Glomerular endothelial cell (primary cell): ENCODE data around the gene PLEKHO2. TPM values are rescaled to one million over a fixed set of nuclear protein-coding genes. Genes with fewer than 3 reads are reported as not detected.

Source experiments
- DNase-seq: peaks from one replicate; pipeline ENCODE4 v3.0.0-alpha.2; 2011; ENCODE audit warnings: low read depth, low spot score; ENCODE audit errors: extremely low read depth
- total RNA-seq: library from RNA; depleted of rRNA; stranded (reverse); fragments of >200 nt; gene quantifications from 2 replicates; pipeline ENCODE4 v1.2.3, GENCODE V29; 2015

The PLEKHO2 gene
- total RNA-seq, 1 donor from 2014 or later: 72.1 TPM

DNA sequence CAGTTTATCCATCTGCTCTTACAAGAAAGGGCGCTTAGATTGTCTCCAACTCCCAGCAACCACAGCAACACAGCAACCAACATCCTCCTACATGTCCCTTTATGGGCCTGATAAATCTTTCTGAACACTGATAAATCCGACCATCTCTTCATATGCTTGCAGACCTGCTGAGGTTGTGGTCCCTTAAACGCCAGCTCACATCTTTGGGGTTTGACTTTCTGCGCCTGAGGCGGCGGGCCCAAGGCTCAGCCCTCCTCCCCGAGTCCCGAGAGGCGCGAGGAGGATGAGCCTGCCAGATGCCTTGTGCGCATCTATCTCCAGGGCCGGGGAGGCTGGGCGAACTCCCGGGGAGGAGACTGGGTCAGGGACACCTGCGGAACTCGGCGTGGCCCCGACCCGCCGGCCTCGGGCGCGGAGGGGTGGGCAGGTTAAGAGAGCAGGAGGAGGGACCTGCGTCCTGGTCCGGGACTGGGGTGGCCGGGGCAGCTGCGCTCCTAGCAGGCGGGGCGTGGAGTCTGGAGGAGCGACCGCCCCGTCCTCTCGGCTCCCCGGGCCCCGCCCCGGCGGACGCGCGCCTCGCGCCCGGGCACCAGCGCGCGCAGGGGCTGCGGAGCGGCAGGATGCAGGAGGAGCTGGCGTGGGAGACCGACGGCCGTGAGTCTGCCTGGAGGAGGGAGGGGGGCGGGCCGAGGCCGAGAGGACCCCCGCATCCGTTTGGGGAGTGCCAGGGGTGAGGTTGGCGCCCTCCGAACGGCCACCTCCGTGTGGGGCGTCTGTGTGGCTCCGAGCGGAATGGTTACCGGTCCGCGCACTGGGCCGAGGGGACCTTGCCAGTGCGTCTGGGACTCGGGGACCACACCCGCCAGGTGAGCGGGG lies 69.8 kb downstream of the PLEKHO2 start, which contains the start of gene ANKDD1A:
ANKDD1A (plus strand) TSS at position 592 of the 876 bp plus-strand sequence; CDS start at position 621, 29 bp downstream.
- DNase-seq: no peak

DNA sequence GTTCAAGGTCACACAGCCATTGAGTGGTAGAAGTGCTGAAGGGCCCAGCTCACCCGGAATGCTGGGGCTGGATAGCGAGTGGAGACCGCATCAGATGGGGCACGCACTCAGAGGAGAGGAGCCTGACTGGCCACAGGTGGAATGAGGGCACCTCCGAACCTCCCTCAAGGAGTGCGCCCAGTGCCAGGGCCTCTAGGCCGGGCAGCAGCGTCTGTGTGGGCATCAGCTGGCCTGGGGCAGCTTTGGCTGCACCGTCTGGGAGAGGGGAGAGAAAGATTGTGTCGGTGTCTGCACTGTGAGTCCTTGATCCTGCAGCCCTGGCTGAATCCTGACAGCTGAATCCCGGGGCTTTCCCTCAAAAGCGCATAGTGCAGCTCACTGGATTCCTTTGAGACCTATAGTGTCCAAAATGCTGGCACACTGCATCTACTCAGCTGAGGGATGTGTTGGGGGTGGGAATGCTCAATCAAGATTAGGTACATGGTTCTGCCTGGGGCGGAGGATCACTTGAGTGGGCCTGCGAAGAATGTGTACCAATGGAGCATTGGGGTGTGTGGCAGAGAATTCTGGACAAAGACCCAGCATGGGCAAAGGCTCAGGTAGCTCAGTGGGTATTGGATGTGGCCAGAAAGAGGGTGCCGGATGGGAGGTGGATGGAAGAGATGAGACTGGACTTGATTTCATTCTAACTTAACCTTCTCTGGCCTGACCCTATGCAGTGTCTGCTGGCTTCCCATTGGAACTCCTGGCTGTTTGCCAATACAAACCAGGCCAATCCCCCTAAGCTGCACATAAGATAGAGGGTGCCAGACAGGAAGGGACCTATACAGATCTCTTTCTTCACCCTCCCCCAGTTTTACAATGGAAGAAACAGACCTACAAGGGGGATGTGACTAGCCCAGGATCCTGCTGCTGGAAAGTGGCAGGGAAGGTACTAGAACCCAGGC lies 70.9 kb downstream of the PLEKHO2 start:
- DNase-seq: no peak

DNA sequence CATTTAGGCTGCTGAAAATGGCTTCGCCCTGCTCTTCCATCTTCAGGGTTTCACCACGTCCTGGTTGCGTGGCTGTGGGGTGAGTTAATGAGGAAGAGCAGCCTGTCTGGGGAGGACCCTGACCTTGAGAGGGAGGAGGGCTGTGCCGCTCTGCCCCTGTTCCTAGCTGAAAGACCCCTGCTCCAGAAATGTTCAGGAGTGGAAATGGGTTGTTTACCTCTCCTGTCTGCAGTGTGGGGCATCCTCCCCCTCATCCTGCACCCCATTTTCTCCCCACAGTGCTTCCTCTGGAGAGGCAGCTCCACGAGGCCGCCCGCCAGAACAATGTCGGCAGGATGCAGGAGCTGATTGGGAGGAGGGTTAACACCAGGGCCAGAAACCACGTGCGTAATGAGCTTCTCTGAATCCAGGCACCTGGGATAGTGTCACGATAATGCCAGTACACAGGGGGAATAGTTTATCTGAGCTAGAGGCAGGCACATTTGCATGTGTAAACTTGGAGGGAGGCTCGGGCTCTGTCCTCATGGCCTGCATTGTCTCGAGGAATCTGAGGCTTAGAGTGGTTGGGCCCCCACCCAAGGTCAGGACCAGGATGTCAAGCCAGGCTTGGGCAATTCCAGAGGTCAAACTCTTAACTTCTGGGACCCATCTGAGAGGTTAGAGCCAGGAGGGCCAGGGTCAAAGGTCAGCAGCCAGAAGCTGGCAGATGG lies 74.0 kb downstream of the PLEKHO2 start:
- DNase-seq: no peak

DNA sequence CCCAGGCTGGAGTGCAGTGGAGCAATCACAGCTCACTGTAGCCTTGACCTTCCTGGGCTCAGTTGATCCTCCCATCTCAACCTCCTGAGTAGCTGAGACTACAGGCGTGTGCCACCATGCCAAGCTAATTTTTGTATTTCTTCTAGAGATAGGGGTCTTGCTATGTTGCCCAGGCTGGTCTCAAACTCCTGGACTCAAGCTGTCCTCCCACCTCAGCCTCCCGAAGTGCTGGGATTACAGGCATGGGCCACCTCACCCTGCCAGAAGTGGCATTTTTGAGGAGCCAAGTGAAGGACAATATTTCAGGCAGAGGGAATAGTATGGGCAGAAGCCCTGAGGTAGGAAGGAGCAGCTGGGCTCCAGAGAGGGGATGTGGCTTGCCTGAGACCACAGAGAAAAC lies 74.7 kb downstream of the PLEKHO2 start:
- no peak for DNase-seq

DNA sequence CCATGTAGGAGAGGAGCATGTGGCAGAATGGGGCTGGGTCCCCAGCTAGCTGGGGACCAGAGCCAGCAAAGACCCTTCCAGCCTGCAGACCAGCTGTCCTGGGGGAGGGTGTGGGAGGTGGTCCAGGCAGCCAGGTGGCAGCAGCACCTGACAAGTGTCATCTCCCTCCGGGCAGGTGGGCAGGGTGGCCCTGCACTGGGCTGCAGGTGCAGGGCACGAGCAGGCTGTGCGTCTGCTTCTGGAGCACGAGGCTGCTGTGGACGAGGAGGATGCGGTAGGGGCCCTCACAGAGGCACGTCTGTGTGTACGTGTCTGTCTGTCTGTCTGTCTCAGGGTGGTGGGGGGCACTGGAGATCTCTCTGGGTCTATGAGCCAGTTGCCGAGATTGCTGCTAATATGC lies 75.5 kb downstream of the PLEKHO2 start:
- no peak for DNase-seq

Other genes starting within 250 kb of the PLEKHO2 start
- 0.58 and 2.5 TPM in 2 replicates for gene RBPMS2, start 66.3 kb upstream of the PLEKHO2 start, total RNA-seq
- gene PIF1, start 16.3 kb upstream of the PLEKHO2 start, total RNA-seq: 4.6 and 7.5 TPM in 2 replicates
- gene ANKDD1A, start 70.0 kb downstream of the PLEKHO2 start, total RNA-seq: 0.58 and 6.2 TPM in 2 replicates
- 97.1 and 102 TPM in 2 replicates for gene SPG21, start 148.0 kb downstream of the PLEKHO2 start, total RNA-seq
- 18.2 and 22.4 TPM in 2 replicates for gene MTFMT, start 187.7 kb downstream of the PLEKHO2 start, total RNA-seq
- gene SLC51B, start 203.5 kb downstream of the PLEKHO2 start, total RNA-seq: not detected in 2 replicates
- gene RASL12, start 226.1 kb downstream of the PLEKHO2 start, total RNA-seq: not detected in 2 replicates
- not detected in 2 replicates for gene KBTBD13, start 234.8 kb downstream of the PLEKHO2 start, total RNA-seq